HepG2 (cell line): Measurements from ENCODE around the gene ZNF652. TPM values are rescaled to one million over a fixed set of nuclear protein-coding genes. Genes with fewer than 3 reads are reported as not detected.

Experiments used
- ATAC-seq: fragments of 200-7000 bp; cut with Tn5 transposase; 3 replicates; pipeline ENCODE4 v1.9.1; 2020; ENCODE audit warnings: mild to moderate bottlenecking, moderate library complexity
- BruUV-seq: library from RNA; stranded (reverse); fragments of 400-500 nt; replicated peaks from 2 replicates; lab custom pipeline; 2021; lab: Mats Ljungman, UMichigan
- CTCF ChIA-PET: fragments of 300-600 bp; formaldehyde crosslinking; extraction: SDS; loops from one replicate; lab custom pipeline; 2021; ENCODE audit warnings: low total read pairs, inconsistent platforms, low intra/inter-chr PET ratio; lab: Yijun Ruan, JAX
- POLR2A ChIA-PET: fragments of 350-600 bp; sonication (Branson Sonifier 250); formaldehyde crosslinking; loops from one replicate; lab custom pipeline; 2020; ENCODE audit warnings: antibody characterized with exemption, inconsistent platforms; lab: Yijun Ruan, JAX
- DNase-seq: peaks from one replicate; pipeline ENCODE4 v3.0.0-alpha.2; 2015; ENCODE audit warnings: low spot score
- FAIRE-seq: peaks from 3 replicates; lab custom pipeline; 2011; peaks lifted over from hg19 to GRCh38; lab: Jason Lieb, UNC
- H2AFZ ChIP-seq: one replicate; pipeline ENCODE4 v1.6.1; 2011; ENCODE audit warnings: low read length, inconsistent platforms
- H3K27ac ChIP-seq: fragments of 300-600 bp; 3 replicates; pipeline ENCODE4 v1.8.0; 2011; ENCODE audit warnings: mixed run types, mild to moderate bottlenecking, mixed read lengths, low read length, inconsistent platforms; ENCODE audit not compliant: insufficient read depth; ENCODE audit errors: extremely low read length
- H3K27me3 ChIP-seq, 2 experiments: fragments of 200-600 bp in 1 of 2; 2 replicates in 1 of 2; 3 replicates in 1 of 2; pipeline versions ENCODE4 v1.6.0 to v1.8.0; 2011; ENCODE audit warnings: low read length in 2 of 2, mild to moderate bottlenecking in 2 of 2, moderate library complexity in 2 of 2, inconsistent platforms in 1 of 2; ENCODE audit not compliant: insufficient read depth in 2 of 2, control insufficient read depth in 1 of 2
- H3K36me3 ChIP-seq, 2 experiments: fragments of 200-600 bp in 1 of 2; replicated peaks in 1 of 2; 2 replicates in 1 of 2; 3 replicates in 1 of 2; pipeline versions ENCODE4 v1.5.1 to v1.8.0; 2011; ENCODE audit warnings: low read length in 2 of 2, inconsistent platforms in 1 of 2; ENCODE audit not compliant: insufficient read depth in 2 of 2, control insufficient read depth in 1 of 2
- H3K4me1 ChIP-seq: 2 replicates; pipeline ENCODE4 v1.5.1; 2012; ENCODE audit warnings: low read length, inconsistent platforms; ENCODE audit not compliant: insufficient read depth
- H3K4me2 ChIP-seq: 2 replicates; pipeline ENCODE4 v1.6.0; 2011; ENCODE audit warnings: low read depth, low read length, inconsistent platforms
- H3K4me3 ChIP-seq, 3 experiments: fragments of 200-600 bp in 1 of 3; sonication (generic), shearing (Covaris generic) in 1 of 3; replicated peaks in 1 of 3; 2 replicates each; pipeline ENCODE4 v1.5.1; 2011 to 2016; ENCODE audit warnings: low read length in 3 of 3, inconsistent platforms in 2 of 3, low read depth in 2 of 3, mild to moderate bottlenecking in 2 of 3, control low read depth in 1 of 3, mixed read lengths in 1 of 3; ENCODE audit not compliant: insufficient read depth in 1 of 3
- H3K79me2 ChIP-seq: one replicate; pipeline ENCODE4 v1.6.1; 2011; ENCODE audit warnings: low read length, inconsistent platforms; ENCODE audit not compliant: insufficient read depth
- H3K9ac ChIP-seq: 2 replicates; pipeline ENCODE4 v1.6.0; 2011; ENCODE audit warnings: mild to moderate bottlenecking, low read depth, low read length, inconsistent platforms; ENCODE audit not compliant: insufficient read depth
- H3K9me3 ChIP-seq: 2 replicates; pipeline ENCODE4 v1.5.1; 2012; ENCODE audit warnings: mild to moderate bottlenecking, low read length
- H4K20me1 ChIP-seq: 2 replicates; pipeline ENCODE4 v1.6.0; 2011; ENCODE audit warnings: inconsistent platforms, mild to moderate bottlenecking, low read length, moderate library complexity; ENCODE audit not compliant: insufficient read depth
- AGO1 ChIP-seq: fragments of 200-400 bp; formaldehyde crosslinking; IDR thresholded peaks from 2 replicates; pipeline ENCODE4 v1.6.1; 2017; ENCODE audit warnings: mild to moderate bottlenecking, low read depth, low read length, moderate library complexity; ENCODE audit not compliant: poor library complexity, severe bottlenecking
- CENPX ChIP-seq: sonication (generic); formaldehyde crosslinking; IDR thresholded peaks from 2 replicates; pipeline ENCODE4 v1.9.0; 2021; ENCODE audit warnings: mild to moderate bottlenecking, missing genetic modification reagents, moderate library complexity
- HNRNPK ChIP-seq: fragments of 200-400 bp; formaldehyde crosslinking; IDR thresholded peaks from 2 replicates; pipeline ENCODE4 v1.6.1; 2018; ENCODE audit warnings: low read length, low read depth, moderate library complexity, mild to moderate bottlenecking; ENCODE audit not compliant: poor library complexity, severe bottlenecking
- MEIS1 ChIP-seq: sonication (generic); formaldehyde crosslinking; IDR thresholded peaks from 2 replicates; pipeline ENCODE4 v1.9.0; 2021; ENCODE audit warnings: mild to moderate bottlenecking, missing genetic modification reagents, moderate library complexity, borderline replicate concordance
- NFKBIZ ChIP-seq: IDR thresholded peaks from 2 replicates; pipeline ENCODE4 v1.6.1; 2018; ENCODE audit warnings: missing genetic modification reagents, missing compliant biosample characterization
- SKIL ChIP-seq: sonication (generic); formaldehyde crosslinking; IDR thresholded peaks from 2 replicates; pipeline ENCODE4 v1.8.0; 2022; ENCODE audit warnings: missing genetic modification reagents, mild to moderate bottlenecking, moderate library complexity, borderline replicate concordance
- TCF7 ChIP-seq: sonication (generic); IDR thresholded peaks from 2 replicates; pipeline ENCODE4 v1.6.1; 2016; ENCODE audit warnings: antibody characterized with exemption, low read depth
- ZFP36 ChIP-seq: fragments of 150-350 bp; IDR thresholded peaks from 2 replicates; pipeline ENCODE4 v1.6.1; 2018; ENCODE audit warnings: borderline replicate concordance, low read length, low read depth; ENCODE audit not compliant: partially characterized antibody
- ZNF17 ChIP-seq: sonication (generic); formaldehyde crosslinking; IDR thresholded peaks from 2 replicates; pipeline ENCODE4 v1.5.0; 2020; ENCODE audit warnings: mild to moderate bottlenecking, missing genetic modification reagents
- ZNF362 ChIP-seq: sonication (generic); formaldehyde crosslinking; IDR thresholded peaks from 2 replicates; pipeline ENCODE4 v1.4.0; 2020; ENCODE audit warnings: missing genetic modification reagents, mild to moderate bottlenecking, borderline replicate concordance
- ZSCAN21 ChIP-seq: sonication (generic); formaldehyde crosslinking; IDR thresholded peaks from 2 replicates; pipeline ENCODE4 v1.8.0; 2022; ENCODE audit warnings: mild to moderate bottlenecking, missing genetic modification reagents, moderate library complexity, borderline replicate concordance
- in situ Hi-C: cut with HindIII; loops from 2 replicates; pipeline ENCODE4 v1.10.0; 2017; ENCODE audit warnings: low pct_unique_long_range_greater_than_20kb; ENCODE audit not compliant: extremely low pct_ligation_motif_present
- intact Hi-C: fragments of 100-400 bp; cut with micrococcal nuclease; formaldehyde crosslinking; loops from one replicate; pipeline ENCODE4 v1.10.0; 2022; ENCODE audit not compliant: unreplicated experiment
- polyA plus RNA-seq, 8 experiments: library from polyadenylated mRNA; depleted of rRNA in 3 of 8; stranded (reverse) in 7 of 8; unstranded in 1 of 8; fragments of >200 nt; fragmentation: Illumina TruSeq in 4 of 8; extraction: Trizol in 4 of 8; gene quantifications; 2 replicates each; pipeline versions ENCODE4 v1.2.1 to v1.2.3, GENCODE V29; 2011 to 2016; ENCODE audit warnings: low read depth in 4 of 8, missing spikeins in 1 of 8, mixed read lengths in 1 of 8; ENCODE audit not compliant: insufficient read depth in 1 of 8
- total RNA-seq, 5 experiments: library from RNA; depleted of rRNA; stranded (reverse); fragments of >200 nt; fragmentation: Illumina TruSeq; extraction: Trizol; gene quantifications; 2 replicates each; pipeline ENCODE4 v1.2.3, GENCODE V29; 2016; ENCODE audit warnings: low read depth in 1 of 5
- TF ChIP-seq, protein P1 (sequence below): sonication (generic); formaldehyde crosslinking; IDR thresholded peaks from 2 replicates; pipeline ENCODE4 v1.5.0; 2020; ENCODE audit warnings: missing genetic modification reagents, mild to moderate bottlenecking, borderline replicate concordance

Gene ZNF652
- total and polyA plus RNA-seq, 2 of the 13 experiments (the other 11 are each of a cell fraction or from before 2014, with no cell fraction given), result 16.2 to 30.2 TPM

GRCh38 chr17:49292901-49293300 lies 69.1 kb downstream of the ZNF652 start:
- no peaks in the 10 kb centered on the region for H4K20me1 ChIP-seq
- no peak overlapping the region for H3K4me2 ChIP-seq
- ATAC-seq (no peak), DNase-seq (no peak), FAIRE-seq (no peak)
- no peak overlapping the region for H3K27ac ChIP-seq
- H3K4me1 ChIP-seq, result peaks cover 8% of the 10 kb centered on the region; the same call in 1 of the 2 replicates
- H3K9me3 ChIP-seq, result no peaks in the 10 kb centered on the region
- H3K9ac ChIP-seq, result no peak overlapping the region
- H2AFZ ChIP-seq, result no peak overlapping the region
- no peaks in the 10 kb centered on the region for H3K79me2 ChIP-seq
- intact Hi-C loops, result no loop called here
- no peak overlapping the region for H3K4me3 ChIP-seq
- in situ Hi-C loops, result no loop called here
- peaks cover 0 to 12% of the 10 kb centered on the region in 2 experiments; a peak in 1 of 5 replicates for H3K36me3 ChIP-seq
- no peaks in the 10 kb centered on the region for H3K27me3 ChIP-seq
- no TSS peak for BruUV-seq
- ChIA-PET POLR2A (no interaction called here), CTCF (no interaction called here)
- TF ChIP-seq HNRNPK (no peak), AGO1 (no peak), ZNF362 (CRISPR knock-in tag) (no peak), CENPX (CRISPR knock-in tag) (no peak), NFKBIZ (no peak), MEIS1 (no peak), ZSCAN21 (CRISPR knock-in tag) (no peak), ZNF17 (CRISPR knock-in tag) (no peak), TCF7 (no peak), SKIL (CRISPR knock-in tag) (no peak), ZFP36 (no peak)
- TF ChIP-seq, protein P1, sequence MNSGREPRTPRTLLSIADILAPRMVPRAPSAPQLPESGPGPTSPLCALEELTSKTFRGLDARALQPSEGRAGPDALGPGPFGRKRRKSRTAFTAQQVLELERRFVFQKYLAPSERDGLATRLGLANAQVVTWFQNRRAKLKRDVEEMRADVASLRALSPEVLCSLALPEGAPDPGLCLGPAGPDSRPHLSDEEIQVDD (CRISPR knock-in tag), result no peak
